Upper lobe of right lung (tissue), 1 donor: ENCODE data around the gene CSMD2. TPM values are rescaled to one million over a fixed set of nuclear protein-coding genes. Genes with fewer than 3 reads are reported as not detected.

Experiments used
- ATAC-seq: fragments of 200-7000 bp; cut with Tn5 transposase; one replicate; pipeline ENCODE4 v1.9.1; 2020; ENCODE audit warnings: mild to moderate bottlenecking, moderate library complexity
- DNase-seq: peaks from one replicate; pipeline ENCODE4 v3.0.0-alpha.2; 2020
- H3K27ac ChIP-seq: fragments of 200-600 bp; one replicate; pipeline ENCODE4 v1.8.0; 2022
- H3K27me3 ChIP-seq: fragments of 200-600 bp; one replicate; pipeline ENCODE4 v1.8.0; 2022; ENCODE audit warnings: mild to moderate bottlenecking
- H3K36me3 ChIP-seq: fragments of 200-600 bp; one replicate; pipeline ENCODE4 v1.8.0; 2022
- H3K4me1 ChIP-seq: fragments of 200-600 bp; one replicate; pipeline ENCODE4 v1.8.0; 2022
- H3K4me3 ChIP-seq: fragments of 200-600 bp; one replicate; pipeline ENCODE4 v1.8.0; 2022; ENCODE audit warnings: mild to moderate bottlenecking
- H3K9me3 ChIP-seq: fragments of 200-600 bp; one replicate; pipeline ENCODE4 v1.8.0; 2022
- intact Hi-C: fragments of 100-400 bp; cut with DNase I; formaldehyde crosslinking; loops from one replicate; pipeline ENCODE4 v1.11.0; 2022
- total RNA-seq: library from RNA; stranded (reverse); fragmentation: NEBNext Ultra II Directional; extraction: Animal tissue kit (Norgen Biotek cat#: 25700); gene quantifications from one replicate; pipeline ENCODE4 v1.2.1, GENCODE V29; 2021
- TF ChIP-seq, protein P1 (sequence below): fragments of 200-600 bp; IDR thresholded peaks from one replicate; pipeline ENCODE4 v1.8.0; 2022; ENCODE audit warnings: antibody characterized with exemption
- donor health status: DM: no; HTN: yes; CAD: no; lungs with severe emphysema.

CSMD2 gene
- total RNA-seq, 1 donor from 2014 or later = 0.67 TPM

DNA sequence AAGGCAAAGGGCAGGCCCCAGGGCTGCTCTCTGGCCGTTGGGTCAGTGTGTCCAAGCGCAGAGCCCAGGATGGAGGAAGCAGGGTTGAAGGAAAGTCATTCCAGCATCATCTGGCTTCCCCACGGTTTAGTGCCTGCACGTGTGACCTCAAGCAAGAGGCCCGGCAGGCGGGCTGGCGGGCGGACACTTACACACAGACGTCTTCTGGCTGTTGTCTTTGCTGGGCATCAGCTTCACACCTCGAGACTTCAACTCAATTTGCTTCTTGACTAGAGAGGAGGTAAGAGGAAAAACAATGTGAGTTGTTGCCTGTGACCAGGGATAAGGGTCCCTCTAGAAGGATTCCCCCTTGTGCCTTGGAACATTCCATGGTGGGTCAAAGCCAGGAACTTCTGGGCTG lies 339.5 kb downstream of the CSMD2 start:
- H3K36me3 ChIP-seq = no peaks in the 10 kb centered on the region
- intact Hi-C loops = no loop called here
- no peak for DNase-seq
- no peak for ATAC-seq
- H3K9me3 ChIP-seq = no peaks in the 10 kb centered on the region
- peaks cover 6% of the 10 kb centered on the region for H3K27me3 ChIP-seq
- no peaks in the 10 kb centered on the region for H3K4me1 ChIP-seq
- H3K27ac ChIP-seq = no peak overlapping the region
- TF ChIP-seq, protein P1, sequence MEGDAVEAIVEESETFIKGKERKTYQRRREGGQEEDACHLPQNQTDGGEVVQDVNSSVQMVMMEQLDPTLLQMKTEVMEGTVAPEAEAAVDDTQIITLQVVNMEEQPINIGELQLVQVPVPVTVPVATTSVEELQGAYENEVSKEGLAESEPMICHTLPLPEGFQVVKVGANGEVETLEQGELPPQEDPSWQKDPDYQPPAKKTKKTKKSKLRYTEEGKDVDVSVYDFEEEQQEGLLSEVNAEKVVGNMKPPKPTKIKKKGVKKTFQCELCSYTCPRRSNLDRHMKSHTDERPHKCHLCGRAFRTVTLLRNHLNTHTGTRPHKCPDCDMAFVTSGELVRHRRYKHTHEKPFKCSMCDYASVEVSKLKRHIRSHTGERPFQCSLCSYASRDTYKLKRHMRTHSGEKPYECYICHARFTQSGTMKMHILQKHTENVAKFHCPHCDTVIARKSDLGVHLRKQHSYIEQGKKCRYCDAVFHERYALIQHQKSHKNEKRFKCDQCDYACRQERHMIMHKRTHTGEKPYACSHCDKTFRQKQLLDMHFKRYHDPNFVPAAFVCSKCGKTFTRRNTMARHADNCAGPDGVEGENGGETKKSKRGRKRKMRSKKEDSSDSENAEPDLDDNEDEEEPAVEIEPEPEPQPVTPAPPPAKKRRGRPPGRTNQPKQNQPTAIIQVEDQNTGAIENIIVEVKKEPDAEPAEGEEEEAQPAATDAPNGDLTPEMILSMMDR = no peak
- no peak overlapping the region for H3K4me3 ChIP-seq

DNA sequence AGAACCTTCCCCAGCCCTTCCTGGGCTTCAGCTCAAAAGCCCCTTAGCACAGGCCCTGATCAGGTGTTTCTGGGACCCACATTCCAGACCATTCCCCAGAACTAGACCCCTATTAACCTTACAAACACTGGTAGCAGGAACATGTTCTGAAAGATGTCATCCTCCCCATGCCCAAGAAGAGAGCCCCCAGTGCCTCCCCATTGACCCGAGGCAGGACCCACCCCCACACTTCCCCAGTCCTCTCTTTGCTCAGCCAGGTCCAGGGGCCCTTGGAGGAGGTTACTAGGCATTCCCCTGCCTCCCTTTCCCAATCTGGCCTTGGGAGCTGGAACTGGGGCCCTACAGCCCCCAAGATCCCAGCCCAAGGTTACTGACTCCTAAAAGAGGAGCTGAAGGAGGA lies 340.1 kb downstream of the CSMD2 start:
- DNase-seq (no peak), ATAC-seq (no peak)
- Histone ChIP-seq H3K27ac (no peak overlapping the region), H3K36me3 (no peaks in the 10 kb centered on the region), H3K4me1 (no peaks in the 10 kb centered on the region), H3K4me3 (no peak overlapping the region), H3K27me3 (peaks cover 6% of the 10 kb centered on the region), H3K9me3 (no peaks in the 10 kb centered on the region)
- intact Hi-C loops = no loop called here
- TF ChIP-seq, protein P1 = no peak

DNA sequence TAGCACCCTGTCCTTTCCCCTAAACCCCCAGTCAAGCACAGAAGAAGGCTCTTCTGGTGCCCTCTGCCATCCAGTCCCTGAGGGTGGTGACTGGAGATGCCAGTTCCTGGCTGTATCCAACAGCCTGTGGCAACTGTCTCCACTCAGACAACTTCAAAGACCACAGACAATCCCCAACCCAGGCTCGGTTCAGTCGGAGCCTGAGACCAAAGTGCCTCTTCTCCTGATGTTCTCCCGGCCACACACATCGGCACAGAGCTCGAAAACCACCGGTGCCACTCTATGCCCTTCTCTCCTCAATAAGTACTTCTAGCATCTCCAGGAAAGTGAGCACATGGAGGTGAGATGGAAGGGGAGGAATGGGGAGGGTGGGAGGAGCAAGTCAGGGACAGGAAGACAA lies 340.7 kb downstream of the CSMD2 start:
- Histone ChIP-seq H3K27me3 (peaks cover 6% of the 10 kb centered on the region), H3K9me3 (no peaks in the 10 kb centered on the region), H3K4me3 (no peak overlapping the region), H3K36me3 (no peaks in the 10 kb centered on the region), H3K27ac (no peak overlapping the region), H3K4me1 (no peaks in the 10 kb centered on the region)
- TF ChIP-seq, protein P1 = no peak
- intact Hi-C loops = no loop called here
- ATAC-seq (no peak), DNase-seq (no peak)

DNA sequence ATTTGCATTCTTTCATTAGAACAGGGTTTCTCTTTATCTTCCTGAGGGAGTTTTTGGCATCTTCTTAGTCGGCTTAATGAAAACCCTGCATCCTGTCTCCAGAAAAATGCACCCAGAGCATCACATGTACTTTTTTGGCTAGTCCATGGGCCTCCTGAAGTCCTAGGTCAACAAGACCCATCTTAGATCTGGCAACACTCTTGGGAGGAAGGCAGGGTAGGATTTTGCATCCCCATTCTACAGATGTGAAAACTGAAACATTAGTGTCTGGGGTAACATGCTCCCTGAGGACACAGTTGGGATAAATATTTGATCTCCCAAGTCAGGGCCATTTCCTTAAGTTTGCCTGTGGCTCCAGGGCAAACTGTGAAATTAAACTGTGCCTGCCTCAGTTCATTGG lies 341.2 kb downstream of the CSMD2 start:
- peaks cover 6% of the 10 kb centered on the region for H3K27me3 ChIP-seq
- DNase-seq = no peak
- H3K4me3 ChIP-seq = no peak overlapping the region
- intact Hi-C loops = no loop called here
- ATAC-seq = no peak
- no peaks in the 10 kb centered on the region for H3K36me3 ChIP-seq
- H3K4me1 ChIP-seq = no peaks in the 10 kb centered on the region
- H3K27ac ChIP-seq = no peak overlapping the region
- no peaks in the 10 kb centered on the region for H3K9me3 ChIP-seq
- TF ChIP-seq, protein P1 = no peak

DNA sequence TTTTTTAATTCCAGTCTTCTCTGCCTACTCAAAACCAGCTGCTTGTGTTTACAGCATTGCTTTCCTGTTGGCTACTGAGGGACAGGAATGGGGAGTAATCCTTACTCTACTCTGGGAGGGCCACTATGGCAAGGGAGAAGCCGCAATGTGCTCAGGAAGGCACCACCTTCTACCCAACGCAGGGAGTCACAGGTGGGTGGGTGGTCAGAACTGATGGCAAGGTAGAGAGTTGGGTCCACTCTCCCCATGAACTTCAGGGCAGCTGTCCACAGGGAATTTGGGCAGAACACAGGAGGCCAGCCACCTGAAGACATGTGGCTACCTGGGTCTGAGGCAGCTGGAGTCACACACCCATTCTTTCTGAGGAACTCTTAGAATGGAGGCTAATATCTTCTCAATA lies 341.6 kb downstream of the CSMD2 start:
- intact Hi-C loops = no loop called here
- H3K4me1 ChIP-seq = no peaks in the 10 kb centered on the region
- H3K27me3 ChIP-seq = peaks cover 6% of the 10 kb centered on the region
- H3K4me3 ChIP-seq = no peak overlapping the region
- H3K9me3 ChIP-seq = no peaks in the 10 kb centered on the region
- TF ChIP-seq, protein P1 = no peak
- no peak for DNase-seq
- H3K36me3 ChIP-seq = no peaks in the 10 kb centered on the region
- H3K27ac ChIP-seq = no peak overlapping the region
- ATAC-seq = no peak

DNA sequence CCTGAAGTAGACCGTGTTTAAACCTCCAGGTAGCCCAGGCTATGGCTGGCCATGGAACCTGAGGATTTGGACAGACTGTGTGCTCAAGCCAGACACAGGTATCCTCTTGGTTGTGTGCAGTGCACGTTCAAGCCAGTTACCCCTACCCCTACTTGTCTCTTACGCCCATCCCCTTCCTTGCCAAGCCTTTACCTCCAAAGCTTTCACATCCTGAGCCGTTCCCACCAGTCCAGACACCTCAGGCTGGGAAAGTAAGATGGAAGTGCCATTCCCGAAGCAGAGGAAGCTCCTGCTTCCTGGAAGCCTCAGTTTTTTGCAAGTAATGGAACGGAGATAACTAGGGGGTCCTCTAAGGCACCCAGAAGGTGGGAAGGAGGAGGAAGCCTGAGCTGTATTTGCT lies 342.6 kb downstream of the CSMD2 start:
- ATAC-seq = no peak
- no peak for DNase-seq
- intact Hi-C loops = no loop called here

More for the DNA sequence above, 342.6 kb downstream of the CSMD2 start:
- no peak overlapping the region for H3K4me3 ChIP-seq
- H3K27me3 ChIP-seq = peaks cover 6% of the 10 kb centered on the region
- no peak overlapping the region for H3K27ac ChIP-seq
- H3K4me1 ChIP-seq = no peaks in the 10 kb centered on the region
- H3K9me3 ChIP-seq = no peaks in the 10 kb centered on the region
- TF ChIP-seq, protein P1 = no peak
- H3K36me3 ChIP-seq = no peaks in the 10 kb centered on the region
